ENCODE data around the gene CDC42.

- TF ChIP-seq CTCF (IDR thresholded peaks at IDR 0.05) (no peak), POLR2A (IDR thresholded peaks at IDR 0.05) (no peak)
Observed at GRCh38 chr1:22111115-22111514, 58.6 kb downstream of the CDC42 start.
